Mucosa of descending colon (tissue), 3 donors: ENCODE results near the gene PCBP3. TPM values are rescaled to one million over a fixed set of nuclear protein-coding genes. Genes with fewer than 3 reads are reported as not detected.

ENCODE experiments used
- ATAC-seq: fragments of 200-7000 bp; cut with Tn5 transposase; one replicate; pipeline ENCODE4 v1.9.1; 2020; ENCODE audit warnings: mild to moderate bottlenecking, moderate library complexity
- DNase-seq, 3 donors: peaks; one replicate each; pipeline ENCODE4 v3.0.0-alpha.2; 2020
- H3K36me3 ChIP-seq: fragments of 200-600 bp; one replicate; pipeline ENCODE4 v1.8.0; 2021; ENCODE audit warnings: low read depth, mild to moderate bottlenecking
- H3K4me1 ChIP-seq: fragments of 200-600 bp; one replicate; pipeline ENCODE4 v1.8.0; 2021; ENCODE audit warnings: low read depth, mild to moderate bottlenecking
- H3K4me3 ChIP-seq: fragments of 200-600 bp; one replicate; pipeline ENCODE4 v1.8.0; 2021; ENCODE audit warnings: mild to moderate bottlenecking
- H3K9me3 ChIP-seq: fragments of 200-600 bp; one replicate; pipeline ENCODE4 v1.8.0; 2021; ENCODE audit warnings: mild to moderate bottlenecking
- intact Hi-C, 2 donors: fragments of 100-400 bp; cut with DNase I in 1 of 2; cut with micrococcal nuclease in 1 of 2; formaldehyde crosslinking; loops; one replicate each; pipeline versions ENCODE4 v1.11.0 to v1.11.1; 2022; cut with DNase I, micrococcal nuclease
- total RNA-seq, 3 donors: library from RNA; stranded (reverse); fragmentation: NEBNext Ultra II Directional in 2 of 3; extraction: Animal tissue kit (Norgen Biotek cat#: 25700) in 2 of 3; gene quantifications; one replicate each; pipeline versions ENCODE4 v1.2.1 to v1.2.4, GENCODE V29; 2021 to 2023
- TF ChIP-seq, protein P1 (sequence below): fragments of 200-600 bp; IDR thresholded peaks from one replicate; pipeline ENCODE4 v1.8.0; 2022; ENCODE audit warnings: antibody characterized with exemption, mild to moderate bottlenecking
- donor health status: DM: no; HTN: no; CAD: no; lungs with moderate emphysema.
- donor health status: DM: no; HTN: no; CAD: no.
- donor health status: DM: no; HTN: yes; CAD: no.

Gene PCBP3
- total RNA-seq, 3 donors from 2014 or later, result 4.5 to 18.4 (median 7.6) TPM

DNA sequence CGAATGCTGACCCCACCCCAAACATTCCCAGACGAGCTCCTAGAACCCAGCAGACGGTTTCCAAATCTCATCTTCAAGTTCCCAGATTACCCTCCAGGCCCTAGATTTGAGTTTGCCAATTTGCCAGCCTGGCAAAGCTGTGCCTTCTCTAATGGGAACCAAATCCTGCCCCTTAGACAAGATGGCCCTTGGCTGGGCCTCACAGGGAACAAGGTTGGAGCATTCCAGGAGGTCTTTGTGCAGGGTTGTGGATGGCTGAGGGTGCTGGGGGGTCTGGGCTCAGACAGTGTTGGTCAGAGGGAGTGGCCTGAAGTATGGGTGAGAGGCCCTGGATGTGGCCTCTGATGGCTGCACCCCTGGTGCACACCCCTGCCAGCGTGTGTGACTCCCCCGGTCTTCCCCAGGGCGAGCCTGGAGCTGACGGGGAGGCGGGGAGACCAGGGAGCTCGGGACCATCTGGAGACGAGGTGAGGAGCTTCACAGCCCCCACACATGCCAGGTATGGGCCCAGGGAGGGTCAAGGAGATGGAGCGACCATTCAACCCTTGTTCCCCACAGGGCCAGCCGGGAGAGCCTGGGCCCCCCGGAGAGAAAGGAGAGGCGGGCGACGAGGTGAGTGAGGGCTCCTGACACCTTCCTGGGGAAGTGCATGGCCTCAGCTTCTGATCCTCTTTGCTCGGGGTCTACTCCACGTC, 348.2 kb downstream of the PCBP3 start:
- intact Hi-C loops, result no loop called here
- no peaks in the 10 kb centered on the region for H3K4me1 ChIP-seq
- ATAC-seq, result no peak
- peak in 2 of 3 donors; percentile 21 to 22 for DNase-seq
- no peaks in the 10 kb centered on the region for H3K9me3 ChIP-seq
- TF ChIP-seq, protein P1, sequence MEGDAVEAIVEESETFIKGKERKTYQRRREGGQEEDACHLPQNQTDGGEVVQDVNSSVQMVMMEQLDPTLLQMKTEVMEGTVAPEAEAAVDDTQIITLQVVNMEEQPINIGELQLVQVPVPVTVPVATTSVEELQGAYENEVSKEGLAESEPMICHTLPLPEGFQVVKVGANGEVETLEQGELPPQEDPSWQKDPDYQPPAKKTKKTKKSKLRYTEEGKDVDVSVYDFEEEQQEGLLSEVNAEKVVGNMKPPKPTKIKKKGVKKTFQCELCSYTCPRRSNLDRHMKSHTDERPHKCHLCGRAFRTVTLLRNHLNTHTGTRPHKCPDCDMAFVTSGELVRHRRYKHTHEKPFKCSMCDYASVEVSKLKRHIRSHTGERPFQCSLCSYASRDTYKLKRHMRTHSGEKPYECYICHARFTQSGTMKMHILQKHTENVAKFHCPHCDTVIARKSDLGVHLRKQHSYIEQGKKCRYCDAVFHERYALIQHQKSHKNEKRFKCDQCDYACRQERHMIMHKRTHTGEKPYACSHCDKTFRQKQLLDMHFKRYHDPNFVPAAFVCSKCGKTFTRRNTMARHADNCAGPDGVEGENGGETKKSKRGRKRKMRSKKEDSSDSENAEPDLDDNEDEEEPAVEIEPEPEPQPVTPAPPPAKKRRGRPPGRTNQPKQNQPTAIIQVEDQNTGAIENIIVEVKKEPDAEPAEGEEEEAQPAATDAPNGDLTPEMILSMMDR, result no peak
- H3K36me3 ChIP-seq, result no peaks in the 10 kb centered on the region
- no peak overlapping the region for H3K4me3 ChIP-seq

Other genes with a start within 250 kb of the PCBP3 start
- 10 to 100 TPM in 2 of 3 donors, 1 to 10 TPM in 1; 4.6 to 46.9 (median 21.3) TPM for gene COL18A1, start 238.6 kb upstream of the PCBP3 start, total RNA-seq
- gene SLC19A1, start 101.3 kb upstream of the PCBP3 start, total RNA-seq, result 10 to 100 TPM; 12.6 to 22.8 (median 12.7) TPM